GM21529 (cell line): ENCODE data around the gene FAM228B.
A peak's percentile ranks its signal among the peaks of the same experiment; 100 is the strongest.
"Not testable (repeated sequence)": the region's sequence is repeated elsewhere in the genome, so short reads cannot be mapped to it uniquely, and the experiment has no call there.

Source experiments
- ATAC-seq: cut with Tn5 transposase; IDR thresholded peaks from one replicate; pipeline ENCODE4 v1.9.1; 2021; ENCODE audit not compliant: unreplicated experiment

The FAM228B gene

DNA sequence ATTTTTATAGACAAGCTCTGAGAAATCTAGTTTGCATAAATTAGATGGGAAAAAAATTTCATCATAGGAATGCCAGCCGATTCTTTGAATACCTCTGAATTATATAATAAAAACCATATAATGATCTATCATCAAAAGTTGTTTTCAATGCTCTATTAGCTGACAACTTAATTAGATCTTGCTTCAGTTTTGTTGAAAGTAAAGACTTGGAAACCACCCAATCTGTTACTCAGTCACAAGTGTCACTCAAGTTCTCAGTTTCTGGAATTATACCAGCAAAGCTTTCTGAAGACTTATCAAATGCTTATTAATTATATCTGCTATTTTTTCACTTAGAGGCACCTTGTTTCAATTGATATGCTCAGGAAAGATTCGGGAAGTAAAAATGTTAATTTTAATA is 21.3 kb upstream of the FAM228B start:
- no peak for ATAC-seq

DNA sequence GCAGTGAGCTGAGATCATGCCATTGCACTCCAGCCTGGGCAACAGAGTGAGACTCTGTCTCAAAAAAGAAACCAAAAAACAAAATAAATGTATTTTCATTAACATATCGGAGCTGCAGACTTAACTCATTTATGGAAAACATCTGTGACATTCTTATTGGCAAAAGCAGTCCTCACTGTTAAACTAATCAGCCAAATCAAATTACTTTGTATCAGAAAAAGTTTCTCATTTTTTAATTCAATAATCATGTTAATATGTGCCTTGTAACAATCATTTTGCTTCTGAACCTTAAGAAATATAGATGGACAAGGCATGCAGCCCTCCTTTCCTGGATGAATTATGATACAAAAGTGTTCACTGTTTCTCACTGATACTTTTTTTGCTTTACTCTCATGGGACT is 20.6 kb upstream of the FAM228B start:
- ATAC-seq, result no peak

DNA sequence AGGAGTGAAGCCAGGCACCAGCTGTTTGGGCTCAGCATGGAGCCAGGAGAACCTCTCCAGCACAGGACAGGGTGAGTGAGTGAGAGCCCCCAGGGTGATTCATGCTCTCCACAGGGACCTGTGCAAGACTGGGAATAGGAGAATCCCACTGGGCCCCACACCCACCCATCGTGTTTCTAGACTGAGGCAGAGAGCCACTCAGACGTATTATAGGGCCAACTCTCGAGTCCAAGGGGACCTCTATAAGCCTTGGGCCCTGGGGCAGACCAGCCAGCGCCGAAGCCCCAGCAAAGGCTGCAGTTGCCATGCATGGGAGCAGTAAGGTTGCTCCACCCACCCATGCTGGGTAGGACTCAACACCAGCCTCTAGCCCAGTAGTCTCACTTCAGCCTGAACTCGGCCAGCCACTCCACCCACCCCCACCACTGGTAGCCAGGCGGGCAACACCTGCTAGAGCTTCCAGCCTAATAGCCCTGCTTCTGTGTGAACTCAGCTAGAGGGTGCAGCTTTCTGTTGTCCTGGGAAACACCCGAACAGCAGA is 19.1 kb upstream of the FAM228B start:
- ATAC-seq, result no peak

DNA sequence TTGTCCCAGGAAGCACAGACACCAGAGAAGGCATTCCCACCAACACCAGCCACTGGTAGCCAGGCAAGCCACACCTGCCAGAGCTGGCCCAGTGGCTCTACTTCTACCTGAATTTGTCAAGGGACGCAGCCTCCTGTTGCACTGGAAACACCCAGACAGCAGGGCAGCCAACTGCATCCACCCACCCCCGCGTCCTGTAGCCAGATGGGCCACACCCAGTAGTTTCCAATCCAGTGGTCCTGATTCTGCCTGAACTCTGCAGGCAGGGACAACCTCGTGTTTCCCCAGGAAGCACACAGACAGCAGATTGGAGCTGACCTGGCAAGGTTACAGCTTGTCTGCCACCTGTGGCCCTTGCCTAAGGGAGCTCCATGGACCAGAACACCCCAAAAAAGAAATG is 18.4 kb upstream of the FAM228B start:
- ATAC-seq, result no peak

DNA sequence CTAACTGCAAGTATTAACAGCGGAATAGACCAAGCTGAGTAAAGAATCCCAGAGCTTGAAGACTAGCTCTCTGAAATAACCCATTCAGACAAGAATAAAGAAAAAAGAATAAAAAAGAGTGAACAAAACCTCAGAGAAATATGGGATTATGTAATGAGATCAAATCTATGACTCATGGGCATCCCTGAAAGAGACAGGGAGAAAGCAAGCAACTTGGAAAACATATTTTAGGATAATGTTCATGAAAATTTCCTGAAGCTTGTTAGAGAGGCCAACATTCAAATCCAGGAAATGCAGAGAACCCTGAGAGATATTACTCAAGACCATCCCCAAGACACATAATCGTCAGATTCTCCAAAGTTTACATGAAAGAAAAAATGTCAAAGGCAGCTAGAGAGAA is 17.5 kb upstream of the FAM228B start:
- ATAC-seq, result no peak

- ATAC-seq, result no peak
Measured at GRCh38 chr2:24106786-24107185, 16.5 kb upstream of the FAM228B start.

DNA sequence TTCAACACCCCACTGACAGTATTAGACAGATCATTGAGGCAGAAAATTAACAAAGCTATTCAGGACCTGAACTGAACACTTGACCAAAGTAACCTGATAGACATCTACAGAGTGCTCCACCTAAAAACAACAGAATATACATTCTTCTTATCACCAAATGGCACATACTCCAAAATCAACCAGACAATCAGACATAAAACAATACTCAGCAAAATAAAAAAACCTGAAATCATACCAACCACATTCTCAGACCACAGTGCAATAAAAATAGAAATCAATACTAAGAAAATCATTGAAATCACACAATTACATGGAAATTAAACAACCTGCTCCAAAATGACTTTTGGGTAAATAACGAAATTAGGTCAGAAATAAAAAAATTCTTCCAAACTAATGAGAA is 15.9 kb upstream of the FAM228B start:
- ATAC-seq, result no peak

- ATAC-seq, result not testable (repeated sequence)
Measured at GRCh38 chr2:24109431-24109830, 13.8 kb upstream of the FAM228B start.

- no peak for ATAC-seq
Measured at GRCh38 chr2:24110660-24111303, 12.5 kb upstream of the FAM228B start.

- ATAC-seq, result no peak
Measured at GRCh38 chr2:24111407-24111901, 11.8 kb upstream of the FAM228B start.

DNA sequence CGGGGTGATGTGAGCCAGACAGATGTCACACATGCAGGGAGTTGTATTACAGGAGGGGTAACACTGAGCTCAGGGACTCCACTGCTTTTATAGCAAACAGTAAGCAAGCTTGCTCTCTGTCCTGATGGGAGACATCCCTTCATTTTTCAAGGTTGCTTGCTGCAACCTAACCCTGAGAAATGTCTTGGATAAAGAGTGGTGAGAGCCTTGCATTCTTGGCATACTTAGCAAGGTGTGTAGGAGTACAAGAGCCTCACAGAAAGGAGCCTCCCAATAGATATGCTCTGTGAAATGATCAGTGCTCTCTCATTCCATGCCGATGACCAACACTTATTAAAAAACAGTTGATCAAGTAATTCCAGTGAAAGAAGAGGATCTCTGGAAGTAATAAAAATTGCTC is 8.2 kb upstream of the FAM228B start:
- ATAC-seq, result no peak

DNA sequence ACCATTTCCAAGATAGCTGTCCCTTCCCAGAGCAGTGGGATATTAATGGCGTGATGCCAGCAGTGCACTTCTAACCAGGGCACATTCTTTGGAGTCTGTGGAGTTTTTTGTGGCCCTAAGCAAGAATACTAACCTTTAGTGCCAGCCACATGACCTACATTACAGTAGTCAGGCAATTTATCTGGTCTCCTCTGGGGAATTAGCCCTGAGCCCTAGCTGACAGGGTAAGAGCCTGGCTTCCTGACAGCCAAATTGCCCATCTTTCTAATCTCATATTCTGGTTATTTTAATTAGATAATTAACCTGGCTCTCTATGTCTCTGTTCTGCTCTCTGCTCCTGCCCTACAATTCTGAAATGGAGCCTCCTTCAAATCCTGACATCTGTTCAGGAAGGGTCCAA is 5.4 kb upstream of the FAM228B start:
- ATAC-seq, result no peak

- ATAC-seq, result no peak
Measured at GRCh38 chr2:24121066-24121465, 2.2 kb upstream of the FAM228B start.

GRCh38 chr2:24121469-24121868 is 1.8 kb upstream of the FAM228B start:
- no peak for ATAC-seq

GRCh38 chr2:24122366-24123194 is 689 bp upstream of the FAM228B start:
- no peak for ATAC-seq

GRCh38 chr2:24123922-24124580 is 782 bp downstream of the FAM228B start:
- ATAC-seq, result peak; percentile 11

- ATAC-seq, result no peak
Measured at GRCh38 chr2:24125956-24126355, 2.7 kb downstream of the FAM228B start.

DNA sequence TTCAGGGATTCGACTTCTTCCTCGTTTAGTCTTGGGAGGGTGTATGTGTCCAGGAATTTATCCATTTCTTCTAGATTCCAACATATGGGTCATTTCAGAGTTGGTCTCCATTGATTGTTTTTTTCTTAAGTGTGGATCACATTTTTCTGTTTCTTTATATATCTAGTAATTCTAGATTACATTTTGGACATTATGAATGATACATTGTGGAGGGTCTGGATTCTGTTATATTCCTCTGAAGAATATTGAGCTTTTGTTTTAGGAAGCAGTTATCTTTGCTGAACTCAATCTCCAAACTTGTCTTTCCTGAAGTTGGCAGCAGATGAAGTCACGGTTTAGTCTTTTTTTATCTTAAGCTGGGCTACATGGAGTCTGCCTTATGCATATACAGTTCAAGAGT is 9.3 kb downstream of the FAM228B start:
- no peak for ATAC-seq

DNA sequence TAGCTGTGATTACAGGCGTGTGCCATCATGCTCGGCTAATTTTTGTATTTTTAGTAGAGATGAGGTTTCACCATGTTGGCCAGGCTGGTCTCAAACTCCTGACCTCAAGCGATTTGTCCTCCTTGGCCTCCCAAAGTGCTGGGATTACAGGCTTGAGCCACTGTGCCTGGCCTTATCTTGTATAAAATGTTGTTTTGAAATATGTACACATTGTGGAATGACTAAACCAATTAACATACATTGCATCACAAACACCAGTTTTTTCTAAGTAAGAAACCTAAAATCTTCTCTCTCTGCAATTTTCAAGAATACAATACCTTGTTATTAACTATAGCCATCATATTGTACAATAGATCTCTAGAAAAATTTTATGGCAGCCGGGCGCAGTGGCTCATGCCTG is 17.0 kb downstream of the FAM228B start:
- not testable (repeated sequence) for ATAC-seq

DNA sequence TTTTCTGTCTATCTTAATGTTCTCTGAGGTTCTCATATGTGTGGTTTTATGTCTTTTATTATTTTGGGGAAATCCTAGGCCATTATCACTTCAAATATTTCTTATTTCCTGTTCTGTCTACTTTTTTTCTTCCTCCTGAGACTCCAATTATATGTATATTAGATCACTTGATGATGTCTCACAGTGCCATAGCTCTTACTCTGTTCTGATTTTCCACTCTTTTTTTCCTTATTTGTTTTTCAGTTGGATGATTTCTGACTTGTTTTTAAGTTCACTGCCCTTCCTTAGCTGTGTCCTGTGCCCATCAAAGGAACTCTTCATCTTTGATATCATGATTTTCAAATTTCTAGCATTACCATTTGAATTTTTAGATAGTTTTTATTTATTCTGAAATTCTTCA is 24.1 kb downstream of the FAM228B start:
- no peak for ATAC-seq

DNA sequence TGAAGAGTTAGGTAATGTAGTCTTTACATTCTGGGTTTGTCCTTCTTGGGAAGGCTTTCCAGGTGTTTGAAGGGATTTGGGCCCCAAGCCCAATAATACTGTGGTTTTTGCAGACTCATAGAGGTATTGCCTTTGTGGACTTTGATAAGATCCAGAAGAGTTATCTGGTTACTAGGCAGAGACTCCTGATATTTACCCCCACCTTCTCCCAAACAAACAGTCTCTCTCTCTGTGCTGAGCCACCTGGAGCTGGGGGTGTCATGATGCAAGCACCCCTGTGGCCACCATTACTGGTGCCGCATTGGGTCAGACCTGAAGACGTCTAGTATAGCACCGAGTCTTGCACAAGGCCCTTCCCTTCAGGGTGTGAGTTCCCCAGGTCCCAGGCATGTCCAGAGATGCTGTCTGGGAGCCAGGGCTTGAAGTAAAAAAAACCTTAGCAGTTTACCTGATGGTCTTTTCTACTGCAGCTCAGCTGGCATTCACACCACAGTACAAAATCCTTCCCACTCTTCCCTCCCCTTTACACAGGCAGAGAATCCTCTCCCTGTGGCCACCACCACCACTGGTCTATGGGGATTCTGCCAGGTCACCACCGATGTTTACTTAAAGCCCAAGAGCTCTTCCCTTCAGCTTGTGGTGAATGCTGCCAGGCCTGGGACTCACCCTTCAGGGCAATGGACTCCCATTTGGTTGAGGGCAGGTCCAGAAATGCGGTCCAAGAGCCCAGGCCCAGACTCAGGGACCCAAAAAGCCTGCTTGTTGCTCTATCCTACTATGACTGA is 29.3 kb downstream of the FAM228B start:
- ATAC-seq, result no peak
